A172 (cell line): ENCODE results near the gene LBX1. TPM values are rescaled to one million over a fixed set of nuclear protein-coding genes. Genes with fewer than 3 reads are reported as not detected.

Experiments
- DNase-seq: peaks from one replicate; pipeline ENCODE4 v3.0.0-alpha.2; 2015; ENCODE audit warnings: low spot score
- total RNA-seq: library from RNA; depleted of rRNA; stranded (reverse); fragments of >200 nt; shearing (Covaris generic); gene quantifications from 2 replicates; pipeline ENCODE4 v1.2.3, GENCODE V29; 2014

Gene LBX1
- total RNA-seq, 1 experiment from 2014 or later, result 1.2 TPM

DNA sequence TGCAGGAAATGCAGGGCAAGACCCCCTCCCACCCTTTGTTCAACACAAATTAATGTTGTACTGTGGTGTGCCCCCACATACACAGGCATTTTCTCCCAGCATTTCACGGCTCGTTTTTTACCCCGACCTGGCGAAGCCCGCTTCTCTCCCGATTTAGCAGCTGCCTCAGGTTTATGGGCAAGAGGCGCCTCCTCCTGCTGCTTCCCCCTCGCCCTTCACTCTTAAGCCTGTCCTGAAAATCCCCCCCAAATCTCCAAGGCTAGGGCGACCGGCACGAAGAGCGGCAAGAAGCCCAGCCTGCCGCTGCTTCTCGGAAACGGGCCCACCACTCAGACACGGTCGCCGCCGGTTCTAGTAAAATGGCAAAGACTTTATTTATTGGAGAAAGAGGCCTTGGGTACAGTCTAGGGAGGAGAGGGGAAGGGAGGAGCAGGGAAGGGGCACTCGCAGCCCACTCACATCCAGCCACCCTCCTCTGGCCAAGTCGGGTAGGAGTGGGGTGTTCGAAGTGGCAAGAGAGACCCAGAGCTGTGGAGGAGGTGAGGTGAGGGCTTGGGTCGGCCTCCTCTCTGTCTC is 3.3 kb downstream of the LBX1 start:
- no peak for DNase-seq

GRCh38 chr10:101224910-101225823 is 4.1 kb downstream of the LBX1 start:
- no peak for DNase-seq

DNA sequence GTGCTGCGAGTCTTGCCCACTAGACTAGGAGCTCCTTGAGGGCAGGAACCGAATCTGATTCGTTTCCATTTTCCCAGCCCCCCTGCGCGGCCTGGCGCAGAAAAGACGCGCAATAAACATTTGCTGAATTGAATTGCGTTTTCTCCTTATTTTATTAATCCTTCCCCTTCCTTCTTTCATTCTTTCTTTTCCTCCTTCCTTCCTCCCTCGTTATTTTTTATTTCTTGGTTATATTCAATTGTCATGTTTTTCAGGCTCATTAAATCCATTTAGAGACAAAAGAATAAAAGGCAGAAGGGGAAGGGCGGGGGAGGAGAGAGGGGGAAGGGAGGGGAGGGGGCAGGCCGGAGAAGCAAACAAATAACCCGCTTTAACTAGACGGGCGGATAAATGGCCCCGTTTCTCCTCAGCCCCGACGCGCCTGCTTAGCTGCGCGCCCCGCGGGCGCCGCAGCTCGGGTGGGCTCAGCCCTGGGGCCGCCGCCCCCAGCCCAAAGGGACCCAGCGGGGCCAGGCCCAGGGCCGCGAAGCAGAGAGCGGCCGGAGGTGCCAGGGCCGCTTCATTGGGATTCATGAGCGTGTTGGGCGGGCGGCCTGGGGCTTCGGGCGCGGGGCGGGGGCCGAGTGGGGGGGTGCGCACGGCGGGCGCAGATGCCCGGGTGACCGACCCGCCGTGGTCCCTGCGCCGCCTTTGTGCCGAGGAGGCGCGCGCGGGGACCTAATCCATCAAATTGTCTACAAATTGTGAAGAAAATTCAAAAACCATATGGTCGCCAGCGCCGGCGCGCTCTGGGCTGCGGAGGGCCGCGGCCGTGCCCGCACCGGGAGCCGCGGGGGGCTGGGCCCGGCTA is 5.0 kb downstream of the LBX1 start:
- DNase-seq, result no peak

GRCh38 chr10:101223274-101224059 is 5.8 kb downstream of the LBX1 start:
- DNase-seq, result no peak

DNA sequence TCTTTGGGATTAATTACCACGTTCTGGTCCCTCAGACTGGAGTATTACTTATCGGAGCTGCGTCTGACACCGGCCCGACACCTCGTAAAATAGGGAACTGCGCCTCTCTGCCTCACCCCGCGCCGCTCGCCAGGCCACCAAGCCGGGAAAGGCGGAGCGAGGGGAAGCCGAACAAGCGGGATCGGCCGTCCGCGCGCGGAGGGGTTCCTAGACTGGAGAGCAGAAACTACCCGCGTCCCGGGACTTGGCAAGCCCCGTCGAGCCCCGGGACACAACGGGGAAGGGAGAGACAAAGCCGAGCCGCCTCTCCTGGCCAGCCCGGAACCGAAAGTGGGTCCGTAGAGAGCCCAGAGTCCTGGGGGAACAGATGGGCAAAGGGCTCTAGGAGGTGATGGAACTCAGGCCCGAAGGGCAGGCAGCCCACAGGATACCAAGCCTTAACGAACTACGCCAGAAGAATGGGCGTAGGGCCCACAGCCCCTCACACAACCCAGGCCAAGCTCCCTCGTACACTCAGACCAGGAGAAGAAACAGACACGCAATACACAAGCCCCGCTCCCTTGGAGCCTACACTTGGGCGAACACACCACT is 6.5 kb downstream of the LBX1 start:
- DNase-seq, result no peak

GRCh38 chr10:101221963-101222531 is 7.2 kb downstream of the LBX1 start:
- no peak for DNase-seq

GRCh38 chr10:101221549-101221948 is 7.7 kb downstream of the LBX1 start:
- no peak for DNase-seq

GRCh38 chr10:101219946-101220451 is 9.3 kb downstream of the LBX1 start:
- no peak for DNase-seq

GRCh38 chr10:101219139-101219945 is 9.9 kb downstream of the LBX1 start:
- no peak for DNase-seq

DNA sequence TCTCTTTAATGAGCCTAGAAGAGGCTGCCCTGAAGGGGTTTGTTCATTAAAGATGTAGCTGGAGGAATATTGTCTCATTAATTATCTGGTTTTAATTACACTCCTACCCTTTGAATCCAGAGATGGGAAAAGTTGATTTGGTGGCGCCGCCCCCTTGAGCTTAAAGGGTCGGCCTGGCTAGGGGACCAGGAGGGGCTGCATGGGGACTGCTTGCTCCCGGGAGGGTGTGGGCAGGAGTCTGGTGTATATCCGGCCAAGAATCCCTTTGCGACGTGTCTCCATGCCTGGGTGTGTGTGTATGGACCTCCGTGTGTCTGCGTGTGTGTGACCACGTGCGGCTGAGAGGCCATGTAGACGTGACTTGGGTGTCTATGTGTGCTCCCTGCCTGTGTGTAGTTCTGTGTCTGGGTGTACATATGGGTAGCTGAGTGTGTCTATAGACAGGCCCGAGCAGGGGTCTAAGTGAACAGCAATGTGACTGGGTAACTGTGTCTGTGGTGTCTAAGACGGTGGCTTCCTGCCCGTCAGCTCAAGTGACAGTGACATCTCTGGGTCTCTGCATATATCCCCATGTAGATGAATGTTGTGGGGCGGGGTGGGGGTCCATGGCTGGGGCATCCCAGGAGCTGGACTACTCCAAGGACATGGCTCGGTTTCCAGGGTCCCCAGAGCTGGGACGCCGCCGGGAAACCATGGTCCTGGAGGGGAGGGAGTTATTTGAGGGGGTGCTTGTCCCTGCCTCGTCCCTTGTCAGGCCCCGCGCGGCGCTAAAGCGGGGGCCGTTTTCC is 10.7 kb downstream of the LBX1 start:
- DNase-seq, result no peak

- no peak for DNase-seq
These were observed 11.6 kb downstream of the LBX1 start for GRCh38 chr10:101217450-101218281.

- no peak for DNase-seq
These were observed 12.2 kb downstream of the LBX1 start for GRCh38 chr10:101217044-101217425.

GRCh38 chr10:101216207-101217043 is 12.8 kb downstream of the LBX1 start:
- no peak for DNase-seq

DNA sequence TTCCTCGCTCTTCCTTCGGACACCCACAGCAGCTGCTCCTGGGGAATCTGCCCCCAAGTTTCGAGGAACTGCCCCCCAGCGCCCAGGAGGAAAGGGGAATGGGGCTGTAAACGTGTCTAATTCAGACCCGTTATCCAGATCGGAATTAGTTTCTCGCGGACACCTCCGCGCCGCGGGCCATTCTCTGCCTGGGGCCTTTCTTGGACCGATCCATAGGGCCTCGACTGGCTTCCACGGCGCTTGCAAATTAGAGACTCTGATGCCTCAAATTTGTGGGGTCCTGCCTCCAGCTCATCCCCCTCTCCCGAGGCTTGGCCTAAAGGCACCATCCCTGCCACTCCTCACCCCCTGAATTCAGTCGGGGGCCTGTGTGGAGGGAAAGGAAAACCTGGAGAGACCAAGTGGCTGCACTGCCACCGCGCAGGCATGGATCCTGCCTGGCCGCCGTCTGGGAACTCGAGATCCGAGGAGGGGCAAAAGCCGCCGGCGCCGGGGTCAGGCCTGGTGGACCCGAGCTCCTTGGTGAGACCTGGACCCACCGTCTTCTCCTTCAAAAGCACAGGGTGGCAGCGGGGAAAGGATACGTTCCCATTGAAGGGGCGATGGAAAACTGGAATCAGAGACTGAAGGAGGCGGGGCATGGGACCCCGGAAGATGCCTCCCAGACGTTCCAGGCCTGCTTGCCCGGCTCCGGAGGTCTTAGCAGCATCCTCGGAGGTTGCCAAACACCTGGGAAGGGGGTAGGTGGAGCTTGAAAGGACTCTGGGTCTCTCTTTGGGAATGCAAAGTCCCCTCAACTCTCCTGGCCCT is 13.7 kb downstream of the LBX1 start:
- DNase-seq, result no peak

- DNase-seq, result peak; percentile 60
These were observed 14.5 kb downstream of the LBX1 start for GRCh38 chr10:101214446-101215396.
